GM18517 (cell line): ENCODE data around the gene UBC.
A peak's percentile ranks its signal among the peaks of the same experiment; 100 is the strongest.

Source experiments
- ATAC-seq: cut with Tn5 transposase; IDR thresholded peaks from one replicate; pipeline ENCODE4 v1.9.1; 2021; ENCODE audit warnings: mild to moderate bottlenecking, moderate library complexity; ENCODE audit not compliant: unreplicated experiment

The UBC gene

GRCh38 chr12:124866195-124866882 lies 48.1 kb downstream of the UBC start:
- no peak for ATAC-seq

- ATAC-seq = no peak
Measured at GRCh38 chr12:124865728-124866127, 48.7 kb downstream of the UBC start.

- no peak for ATAC-seq
Measured at GRCh38 chr12:124864326-124864752, 50.1 kb downstream of the UBC start.

GRCh38 chr12:124863416-124864325 lies 50.8 kb downstream of the UBC start, which contains the start of gene SCARB1:
TSS of gene SCARB1 (minus strand) at chr12:124863864. CDS start at chr12:124863720, 144 bp downstream.
- peak; percentile 64 for ATAC-seq

- peak; percentile 20 for ATAC-seq
Measured at GRCh38 chr12:124862768-124863415, 51.6 kb downstream of the UBC start.

GRCh38 chr12:124861898-124862676 lies 52.4 kb downstream of the UBC start:
- ATAC-seq = no peak
